Heart left ventricle (tissue), 16 donors: ENCODE results near the gene SLC25A6. TPM values are rescaled to one million over a fixed set of nuclear protein-coding genes. Genes with fewer than 3 reads are reported as not detected.

Experiments used
- ATAC-seq, 4 donors: fragments of 200-7000 bp; cut with Tn5 transposase; one replicate each; pipeline ENCODE4 v1.9.1; 2020 to 2022; ENCODE audit warnings: moderate library complexity in 4 of 4, mild to moderate bottlenecking in 3 of 4, moderate number of reproducible peaks in 1 of 4
- DNase-seq, 5 donors: peaks; one replicate each; pipeline ENCODE4 v3.0.0-alpha.2; 2020
- H3K27ac ChIP-seq, 12 donors: fragments of 200-600 bp; sonication (generic) in 4 of 12; one replicate each; pipeline versions ENCODE4 v1.5.0 to v1.8.0; 2016 to 2022; ENCODE audit warnings: mild to moderate bottlenecking in 2 of 12
- H3K27me3 ChIP-seq, 9 donors: fragments of 200-600 bp; sonication (generic) in 2 of 9; one replicate each; pipeline versions ENCODE4 v1.5.1 to v1.8.0; 2016 to 2022; ENCODE audit warnings: mild to moderate bottlenecking in 3 of 9
- H3K36me3 ChIP-seq, 9 donors: fragments of 200-600 bp; sonication (generic) in 2 of 9; one replicate each; pipeline versions ENCODE4 v1.5.0 to v1.8.0; 2018 to 2022; ENCODE audit warnings: mild to moderate bottlenecking in 2 of 9
- H3K4me1 ChIP-seq, 12 donors: fragments of 200-600 bp; sonication (generic) in 4 of 12; one replicate each; pipeline versions ENCODE4 v1.5.0 to v1.8.0; 2016 to 2022; ENCODE audit warnings: mild to moderate bottlenecking in 3 of 12
- H3K4me3 ChIP-seq, 12 donors: fragments of 200-600 bp; sonication (generic) in 4 of 12; one replicate each; pipeline versions ENCODE4 v1.5.0 to v1.8.0; 2017 to 2022; ENCODE audit warnings: mild to moderate bottlenecking in 9 of 12, moderate library complexity in 4 of 12
- H3K9me3 ChIP-seq, 12 donors: fragments of 200-600 bp; sonication (generic) in 4 of 12; one replicate each; pipeline versions ENCODE4 v1.5.0 to v1.8.0; 2016 to 2022; ENCODE audit warnings: mild to moderate bottlenecking in 1 of 12
- CTCF ChIP-seq, 12 donors: fragments of 200-600 bp; sonication (generic) in 4 of 12; IDR thresholded peaks; one replicate each; pipeline versions ENCODE4 v1.5.0 to v1.8.0; 2018 to 2022; ENCODE audit warnings: antibody characterized with exemption in 12 of 12, mild to moderate bottlenecking in 5 of 12
- POLR2A ChIP-seq, 2 donors: fragments of 450-650 bp; IDR thresholded peaks; one replicate each; pipeline ENCODE4 v1.6.1; 2017; ENCODE audit warnings: antibody characterized with exemption in 2 of 2, mild to moderate bottlenecking in 2 of 2, moderate library complexity in 2 of 2
- WGBS, 4 donors: extraction: QIAGEN DNeasy Blood & Tissue Kit in 2 of 4; methylation state at CpG; one replicate each; pipeline versions ENCODE4 v1.1.5 to v1.1.7; 2013 to 2018; 5-methylcytosine and 5-hydroxymethylcytosine counted together
- intact Hi-C, 10 donors: fragments of 100-400 bp; cut with DNase I; formaldehyde crosslinking; loops; one replicate each; pipeline versions ENCODE4 v1.11.1 to v1.14.2; 2022
- polyA plus RNA-seq, 2 donors: library from polyadenylated mRNA; stranded (reverse); fragments of 200-250 nt; gene quantifications; one replicate each; pipeline ENCODE4 v1.2.3, GENCODE V29; 2013
- total RNA-seq, 9 donors: library from RNA; depleted of rRNA in 2 of 9; stranded (reverse); fragments of >200 nt in 2 of 9; fragmentation: NEBNext Ultra II Directional in 3 of 9; extraction: Animal tissue kit (Norgen Biotek cat#: 25700) in 3 of 9; gene quantifications; one replicate each; pipeline versions ENCODE4 v1.1.0 to v1.2.4, GENCODE V29; 2016 to 2023
- donor health status: ischemic (EF 13 %, LVEDD 7.1; RV severe dilation, severe dysfunction).
- donor health status: healthy with polysubstance abuse.
- donor health status: DM: no; HTN: yes; CAD: no.
- donor health status: DM: no; HTN: no; CAD: no.
- donor health status: ischemic (EF 25% LVEDD 6.9; RV normal size, moderate dysfunction).
- donor health status: ischemic (EF 25% LVEDD 5.7; RV mildly dilated, moderate dysfunction).
- donor health status: healthy.
- donor health status: DM: yes; HTN: yes; CAD: no.
- donor health status: ischemic (EF 35%, LVEDD 5.7; RV mildly dilated, moderate dysfunction).
- donor health status: nonischemic (EF 11% LVEDD 7.7; RV severe dilation, severe dysfunction).
- donor health status: DM: yes; HTN: yes; CAD: no.
- donor health status: PGD.
- donor health status: ischemic (EF 29% LVEDD 5.4; RV normal size, mild dysfunction).
- donor health status: nonischemic (EF 23%, LVEDD 6.1; RV moderate dilation, normal function).

The SLC25A6 gene
- total and polyA plus RNA-seq, 11 donors = 78.2 to 232 (median 129) TPM

GRCh38 chrX:1425381-1425780 is 33.5 kb upstream of the SLC25A6 start:
- Histone ChIP-seq H3K9me3 (peaks cover 0 to 21% (median 14%) of the 10 kb centered on the region in 12 donors), H3K4me1 (no peaks in the 10 kb centered on the region), H3K27me3 (no peaks in the 10 kb centered on the region), H3K27ac (no peak overlapping the region), H3K36me3 (peaks cover 0 to 60% (median 44%) of the 10 kb centered on the region in 9 donors), H3K4me3 (no peak overlapping the region)
- no peak for DNase-seq
- intact Hi-C loops = no loop called here
- WGBS, 4 donors = 78 to 89% (median 87%) methylated on average over 10 of the region's 10 CpGs
- TF ChIP-seq POLR2A (IDR thresholded peaks at IDR 0.05) (no peak), CTCF (IDR thresholded peaks at IDR 0.05) (no peak)
- ATAC-seq = no peak

GRCh38 chrX:1424147-1424851 is 32.4 kb upstream of the SLC25A6 start:
- H3K36me3 ChIP-seq = peaks cover 0 to 55% (median 44%) of the 10 kb centered on the region in 9 donors
- H3K9me3 ChIP-seq = peaks cover 0 to 21% (median 14%) of the 10 kb centered on the region in 12 donors
- H3K27ac ChIP-seq = no peak overlapping the region
- H3K4me1 ChIP-seq = no peaks in the 10 kb centered on the region
- no peak for ATAC-seq
- TF ChIP-seq POLR2A (IDR thresholded peaks at IDR 0.05) = no peak
- no peak for TF ChIP-seq CTCF (IDR thresholded peaks at IDR 0.05)
- WGBS, 4 donors = 73 to 88% (median 86%) methylated on average over 9 of the region's 9 CpGs
- DNase-seq = no peak
- no peak overlapping the region for H3K4me3 ChIP-seq
- intact Hi-C loops = no loop called here
- no peaks in the 10 kb centered on the region for H3K27me3 ChIP-seq

GRCh38 chrX:1423215-1423614 is 31.3 kb upstream of the SLC25A6 start:
- Histone ChIP-seq H3K9me3 (peaks cover 0 to 27% (median 16%) of the 10 kb centered on the region in 12 donors), H3K27me3 (no peaks in the 10 kb centered on the region), H3K4me1 (no peaks in the 10 kb centered on the region), H3K36me3 (peaks cover 2 to 66% (median 51%) of the 10 kb centered on the region in 9 donors), H3K27ac (no peak overlapping the region), H3K4me3 (no peak overlapping the region)
- no peak for ATAC-seq
- intact Hi-C loops = no loop called here
- TF ChIP-seq CTCF (IDR thresholded peaks at IDR 0.05) = no peak
- no peak for TF ChIP-seq POLR2A (IDR thresholded peaks at IDR 0.05)
- no peak for DNase-seq
- 50 to 72% (median 70%) methylated on average over 2 of the region's 2 CpGs for WGBS, 4 donors

GRCh38 chrX:1422135-1422465 is 30.2 kb upstream of the SLC25A6 start:
- DNase-seq (no peak), ATAC-seq (no peak)
- H3K4me1 ChIP-seq = no peaks in the 10 kb centered on the region
- TF ChIP-seq CTCF (IDR thresholded peaks at IDR 0.05) (no peak), POLR2A (IDR thresholded peaks at IDR 0.05) (no peak)
- peaks cover 0 to 29% (median 17%) of the 10 kb centered on the region in 12 donors for H3K9me3 ChIP-seq
- H3K36me3 ChIP-seq = peaks cover 2 to 62% (median 47%) of the 10 kb centered on the region in 9 donors
- H3K4me3 ChIP-seq = no peak overlapping the region
- H3K27ac ChIP-seq = no peak overlapping the region
- 98 to 100% (median 98%) methylated on average over 2 to 4 of the region's 4 CpGs for WGBS, 4 donors
- intact Hi-C loops = no loop called here
- no peaks in the 10 kb centered on the region for H3K27me3 ChIP-seq
